Ishikawa (cell line): ENCODE data around the gene SRP54.

ENCODE experiments used
- CEBPB ChIP-seq: IDR thresholded peaks from 2 replicates; pipeline ENCODE4 v1.6.1; 2012
- CREB1 ChIP-seq: IDR thresholded peaks from 2 replicates; pipeline ENCODE4 v1.6.1; 2012; ENCODE audit warnings: low read depth
- EGR1 ChIP-seq: IDR thresholded peaks from 2 replicates; pipeline ENCODE4 v1.6.1; 2012
- EP300 ChIP-seq: IDR thresholded peaks from 2 replicates; pipeline ENCODE4 v1.6.1; 2012; ENCODE audit warnings: borderline replicate concordance
- FOXM1 ChIP-seq: IDR thresholded peaks from 2 replicates; pipeline ENCODE4 v1.6.1; 2012; ENCODE audit warnings: low read depth, borderline replicate concordance
- NFIC ChIP-seq: IDR thresholded peaks from 2 replicates; pipeline ENCODE4 v1.6.1; 2012
- RAD21 ChIP-seq: IDR thresholded peaks from 2 replicates; pipeline ENCODE4 v1.6.1; 2012; ENCODE audit warnings: low read depth
- TAF1 ChIP-seq: IDR thresholded peaks from 2 replicates; pipeline ENCODE4 v1.6.1; 2012; ENCODE audit warnings: low read depth, mild to moderate bottlenecking
- TCF12 ChIP-seq: IDR thresholded peaks from 2 replicates; pipeline ENCODE4 v1.6.1; 2012; ENCODE audit warnings: low read depth
- TEAD4 ChIP-seq: IDR thresholded peaks from 2 replicates; pipeline ENCODE4 v1.6.1; 2012
- YY1 ChIP-seq: IDR thresholded peaks from 2 replicates; pipeline ENCODE4 v1.6.1; 2012; ENCODE audit warnings: low read depth
- ZBTB7A ChIP-seq: IDR thresholded peaks from 2 replicates; pipeline ENCODE4 v1.6.1; 2012; ENCODE audit warnings: low read depth
- TF ChIP-seq, protein P1 (sequence below): IDR thresholded peaks from 2 replicates; pipeline ENCODE4 v1.6.1; 2012
- TF ChIP-seq, protein P2 (sequence below): IDR thresholded peaks from 2 replicates; pipeline ENCODE4 v1.6.1; 2012
- TF ChIP-seq, protein P3 (sequence below): IDR thresholded peaks from 2 replicates; pipeline ENCODE4 v1.6.1; 2012; ENCODE audit warnings: low read depth, mild to moderate bottlenecking

SRP54 gene

DNA sequence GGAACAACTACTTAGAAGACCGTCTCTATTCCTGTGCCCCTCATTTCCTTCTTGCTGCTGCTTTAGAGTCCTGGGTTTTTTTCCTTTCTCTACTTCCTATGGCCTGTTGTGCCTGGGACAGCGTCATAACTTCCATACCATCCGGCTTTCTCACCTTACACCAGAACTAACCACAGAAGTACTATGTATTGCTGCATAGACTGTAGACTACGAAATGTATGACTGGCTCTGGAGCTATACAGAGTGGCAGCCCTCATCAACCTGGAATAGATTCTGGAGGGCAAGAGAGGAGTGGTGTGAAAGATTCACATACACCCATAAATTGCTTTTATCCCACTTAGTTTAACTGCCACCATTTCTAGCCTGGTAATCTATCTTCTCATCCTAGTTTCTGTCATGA is 16.9 kb upstream of the SRP54 start:
- TF ChIP-seq ZBTB7A (no peak), CREB1 (no peak), TCF12 (no peak), RAD21 (no peak), TAF1 (no peak), NFIC (no peak), YY1 (no peak), EGR1 (no peak), TEAD4 (no peak), EP300 (no peak), CEBPB (no peak), FOXM1 (no peak)
- TF ChIP-seq, protein P1, sequence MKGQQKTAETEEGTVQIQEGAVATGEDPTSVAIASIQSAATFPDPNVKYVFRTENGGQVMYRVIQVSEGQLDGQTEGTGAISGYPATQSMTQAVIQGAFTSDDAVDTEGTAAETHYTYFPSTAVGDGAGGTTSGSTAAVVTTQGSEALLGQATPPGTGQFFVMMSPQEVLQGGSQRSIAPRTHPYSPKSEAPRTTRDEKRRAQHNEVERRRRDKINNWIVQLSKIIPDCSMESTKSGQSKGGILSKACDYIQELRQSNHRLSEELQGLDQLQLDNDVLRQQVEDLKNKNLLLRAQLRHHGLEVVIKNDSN, result no peak
- TF ChIP-seq, protein P2, sequence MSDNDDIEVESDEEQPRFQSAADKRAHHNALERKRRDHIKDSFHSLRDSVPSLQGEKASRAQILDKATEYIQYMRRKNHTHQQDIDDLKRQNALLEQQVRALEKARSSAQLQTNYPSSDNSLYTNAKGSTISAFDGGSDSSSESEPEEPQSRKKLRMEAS, result no peak
- TF ChIP-seq, protein P3, sequence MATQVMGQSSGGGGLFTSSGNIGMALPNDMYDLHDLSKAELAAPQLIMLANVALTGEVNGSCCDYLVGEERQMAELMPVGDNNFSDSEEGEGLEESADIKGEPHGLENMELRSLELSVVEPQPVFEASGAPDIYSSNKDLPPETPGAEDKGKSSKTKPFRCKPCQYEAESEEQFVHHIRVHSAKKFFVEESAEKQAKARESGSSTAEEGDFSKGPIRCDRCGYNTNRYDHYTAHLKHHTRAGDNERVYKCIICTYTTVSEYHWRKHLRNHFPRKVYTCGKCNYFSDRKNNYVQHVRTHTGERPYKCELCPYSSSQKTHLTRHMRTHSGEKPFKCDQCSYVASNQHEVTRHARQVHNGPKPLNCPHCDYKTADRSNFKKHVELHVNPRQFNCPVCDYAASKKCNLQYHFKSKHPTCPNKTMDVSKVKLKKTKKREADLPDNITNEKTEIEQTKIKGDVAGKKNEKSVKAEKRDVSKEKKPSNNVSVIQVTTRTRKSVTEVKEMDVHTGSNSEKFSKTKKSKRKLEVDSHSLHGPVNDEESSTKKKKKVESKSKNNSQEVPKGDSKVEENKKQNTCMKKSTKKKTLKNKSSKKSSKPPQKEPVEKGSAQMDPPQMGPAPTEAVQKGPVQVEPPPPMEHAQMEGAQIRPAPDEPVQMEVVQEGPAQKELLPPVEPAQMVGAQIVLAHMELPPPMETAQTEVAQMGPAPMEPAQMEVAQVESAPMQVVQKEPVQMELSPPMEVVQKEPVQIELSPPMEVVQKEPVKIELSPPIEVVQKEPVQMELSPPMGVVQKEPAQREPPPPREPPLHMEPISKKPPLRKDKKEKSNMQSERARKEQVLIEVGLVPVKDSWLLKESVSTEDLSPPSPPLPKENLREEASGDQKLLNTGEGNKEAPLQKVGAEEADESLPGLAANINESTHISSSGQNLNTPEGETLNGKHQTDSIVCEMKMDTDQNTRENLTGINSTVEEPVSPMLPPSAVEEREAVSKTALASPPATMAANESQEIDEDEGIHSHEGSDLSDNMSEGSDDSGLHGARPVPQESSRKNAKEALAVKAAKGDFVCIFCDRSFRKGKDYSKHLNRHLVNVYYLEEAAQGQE, result no peak

DNA sequence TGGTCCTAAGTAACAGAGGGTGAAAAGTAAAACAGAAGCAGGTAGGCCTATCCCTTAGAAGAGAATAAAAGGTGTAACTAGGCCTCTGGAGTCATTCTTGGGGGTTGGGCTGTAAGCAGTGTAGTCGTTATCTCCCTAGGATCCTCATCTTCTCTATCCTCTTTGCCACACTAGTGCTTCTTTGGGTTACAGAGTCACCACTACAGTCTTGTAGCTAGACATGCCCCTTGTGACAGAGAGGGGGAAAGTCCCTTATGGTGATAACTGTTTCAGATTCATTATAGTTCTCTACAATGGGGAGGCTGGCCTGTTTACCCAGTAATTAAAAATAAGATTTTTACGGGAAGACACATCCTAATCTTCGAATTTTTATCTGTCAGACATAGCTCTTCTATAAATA is 16.4 kb upstream of the SRP54 start:
- TF ChIP-seq CEBPB, result no peak
- no peak for TF ChIP-seq CREB1
- TF ChIP-seq, protein P1, result no peak
- no peak for TF ChIP-seq TCF12
- TF ChIP-seq ZBTB7A, result no peak
- no peak for TF ChIP-seq FOXM1
- no peak for TF ChIP-seq TAF1
- TF ChIP-seq NFIC, result no peak
- no peak for TF ChIP-seq TEAD4
- no peak for TF ChIP-seq EP300
- TF ChIP-seq, protein P3, result no peak
- TF ChIP-seq YY1, result no peak
- TF ChIP-seq EGR1, result no peak
- TF ChIP-seq, protein P2, result no peak
- TF ChIP-seq RAD21, result no peak

DNA sequence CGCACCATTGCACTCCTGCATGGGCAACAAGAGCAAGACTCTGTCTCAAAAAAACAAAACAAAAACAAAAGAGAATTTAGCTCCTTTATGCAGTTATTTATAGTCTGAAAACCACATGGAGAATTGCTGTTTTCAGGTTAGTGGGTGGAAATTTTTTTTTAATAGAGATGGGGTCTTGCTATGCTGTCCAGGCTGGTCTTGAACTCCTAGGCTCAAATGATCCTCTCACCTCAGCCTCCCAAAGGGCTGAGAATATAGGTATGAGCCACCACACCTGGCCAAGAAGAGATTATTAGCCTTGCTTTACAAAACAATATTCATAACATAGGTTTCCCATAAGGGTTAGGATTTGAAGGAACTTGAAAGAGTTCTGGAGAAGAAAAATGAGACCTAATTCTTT is 12.1 kb upstream of the SRP54 start:
- no peak for TF ChIP-seq TAF1
- TF ChIP-seq NFIC, result no peak
- TF ChIP-seq FOXM1, result no peak
- TF ChIP-seq, protein P1, result no peak

DNA sequence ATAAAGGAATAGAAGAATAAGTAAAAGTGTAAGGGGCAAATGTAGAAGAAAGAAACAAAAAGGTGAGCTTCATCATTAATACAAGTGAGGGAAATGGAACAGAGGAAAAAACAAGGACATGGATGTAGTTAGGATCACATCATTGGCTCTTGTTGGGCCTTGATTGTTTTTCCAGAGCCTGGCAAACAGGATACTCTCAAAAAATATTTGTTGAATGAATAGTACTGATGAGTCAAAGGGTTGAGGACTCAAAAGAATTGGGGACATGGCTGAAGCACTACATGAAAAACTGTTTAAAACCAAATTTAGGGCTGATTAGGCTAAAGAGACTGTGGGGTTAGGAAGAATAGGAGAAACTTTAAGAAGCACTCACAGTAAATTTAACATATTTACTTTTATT is 11.4 kb upstream of the SRP54 start:
- TF ChIP-seq RAD21 (no peak), TEAD4 (no peak), EP300 (no peak), CEBPB (no peak), NFIC (no peak), TAF1 (no peak), CREB1 (no peak), FOXM1 (no peak), EGR1 (no peak), YY1 (no peak), ZBTB7A (no peak), TCF12 (no peak)
- TF ChIP-seq, protein P1, result no peak
- TF ChIP-seq, protein P2, result no peak
- TF ChIP-seq, protein P3, result no peak
